Measurements from ENCODE around the gene HTR5A.

- no peak for TF ChIP-seq EZH2 (IDR thresholded peaks at IDR 0.05; ENCODE audit: borderline replicate concordance, insufficient read depth, low read depth, low read length, poor library complexity, severe bottlenecking)
- no peak for TF ChIP-seq CTCF (IDR thresholded peaks at IDR 0.05)
These were observed 24.6 kb downstream of the HTR5A start for GRCh38 chr7:155094636-155095135.
